Endothelial cell of umbilical vein (primary cell): Measurements from ENCODE around the gene RAD51B. TPM values are rescaled to one million over a fixed set of nuclear protein-coding genes. Genes with fewer than 3 reads are reported as not detected.

Experiments
- BruUV-seq: library from RNA; stranded (reverse); fragments of 400-500 nt; replicated peaks from 2 replicates; lab custom pipeline; 2021; lab: Mats Ljungman, UMichigan
- CTCF ChIA-PET: fragments of 300-600, 350-600 bp; sonication (Branson Sonifier 250); formaldehyde crosslinking; loops from one replicate; lab custom pipeline; 2021; ENCODE audit warnings: antibody characterized with exemption, inconsistent platforms; lab: Charles Lee
- POLR2A ChIA-PET: fragments of 300-600, 350-600 bp; sonication (Branson Sonifier 250); formaldehyde crosslinking; loops from one replicate; lab custom pipeline; 2021; ENCODE audit warnings: antibody characterized with exemption, inconsistent platforms; lab: Charles Lee
- DNase-seq: peaks from one replicate; pipeline ENCODE4 v3.0.0-alpha.2; 2011; ENCODE audit warnings: low read depth, low spot score
- FAIRE-seq: peaks from 2 replicates; lab custom pipeline; 2011; peaks lifted over from hg19 to GRCh38; lab: Jason Lieb, UNC
- H2AFZ ChIP-seq: 2 replicates; pipeline ENCODE4 v1.6.0; 2012; ENCODE audit warnings: low read depth, low read length, control low read depth, inconsistent platforms
- H3K27ac ChIP-seq: 2 replicates; pipeline ENCODE4 v1.5.1; 2011; ENCODE audit warnings: low read depth, mild to moderate bottlenecking, control low read depth, low read length, moderate library complexity; ENCODE audit not compliant: insufficient read depth
- H3K27me3 ChIP-seq, 2 experiments: 2 replicates each; pipeline versions ENCODE4 v1.6.0 to v1.6.1; 2011; ENCODE audit warnings: low read length in 2 of 2, mixed read lengths in 1 of 2; ENCODE audit not compliant: control insufficient read depth in 2 of 2, insufficient read depth in 2 of 2
- H3K36me3 ChIP-seq, 2 experiments: 2 replicates in 1 of 2; 3 replicates in 1 of 2; pipeline ENCODE4 v1.5.1; 2011; ENCODE audit warnings: low read length in 2 of 2, mild to moderate bottlenecking in 1 of 2, moderate library complexity in 1 of 2; ENCODE audit not compliant: control insufficient read depth in 2 of 2, insufficient read depth in 2 of 2; ENCODE audit errors: extremely low read depth in 1 of 2
- H3K4me1 ChIP-seq: 3 replicates; pipeline ENCODE4 v1.5.1; 2011; ENCODE audit warnings: mild to moderate bottlenecking, low read length; ENCODE audit not compliant: control insufficient read depth, insufficient read depth; ENCODE audit errors: extremely low read depth
- H3K4me2 ChIP-seq: 2 replicates; pipeline ENCODE4 v1.6.1; 2011; ENCODE audit warnings: low read length, control low read depth, mixed read lengths; ENCODE audit not compliant: insufficient read depth
- H3K4me3 ChIP-seq, 3 experiments: fragments of 200-600 bp in 1 of 3; sonication (generic), shearing (Covaris generic) in 1 of 3; replicated peaks in 1 of 3; 2 replicates each; pipeline ENCODE4 v1.5.1; 2011 to 2016; ENCODE audit warnings: control low read depth in 3 of 3, low read length in 3 of 3, mild to moderate bottlenecking in 2 of 3, inconsistent platforms in 1 of 3, low read depth in 1 of 3, moderate library complexity in 1 of 3; ENCODE audit not compliant: insufficient read depth in 1 of 3
- H3K79me2 ChIP-seq: 2 replicates; pipeline ENCODE4 v1.6.0; 2012; ENCODE audit warnings: low read length, inconsistent platforms; ENCODE audit not compliant: control insufficient read depth, insufficient read depth
- H3K9ac ChIP-seq: replicated peaks from 2 replicates; pipeline ENCODE3; 2011; ENCODE audit warnings: low read length, control low read depth; ENCODE audit not compliant: insufficient read depth; ENCODE audit errors: extremely low read depth
- H3K9me1 ChIP-seq: replicated peaks from 3 replicates; pipeline ENCODE4 v1.6.0; 2011; ENCODE audit warnings: mild to moderate bottlenecking, low read length; ENCODE audit not compliant: control insufficient read depth, insufficient read depth; ENCODE audit errors: extremely low read depth
- H3K9me3 ChIP-seq: replicated peaks from 2 replicates; pipeline ENCODE4 v1.5.1; 2012; ENCODE audit warnings: low read length, inconsistent platforms; ENCODE audit not compliant: control insufficient read depth, insufficient read depth
- H4K20me1 ChIP-seq: replicated peaks from 2 replicates; pipeline ENCODE3; 2011; ENCODE audit warnings: mild to moderate bottlenecking, low read length; ENCODE audit not compliant: control insufficient read depth, insufficient read depth; ENCODE audit errors: extremely low read depth
- CTCF ChIP-seq, 2 donors: IDR thresholded peaks; 1 replicate in 1 of 2; 2 replicates in 1 of 2; pipeline ENCODE4 v1.5.1; 2011; ENCODE audit warnings: low read length in 2 of 2, mild to moderate bottlenecking in 2 of 2, moderate library complexity in 2 of 2, control low read depth in 1 of 2, inconsistent platforms in 1 of 2, low read depth in 1 of 2; ENCODE audit not compliant: insufficient read depth in 1 of 2; ENCODE audit errors: extremely low read depth in 1 of 2
- EZH2 ChIP-seq: IDR thresholded peaks from 2 replicates; pipeline ENCODE4 v1.6.1; 2012; ENCODE audit warnings: borderline replicate concordance, low read depth, mild to moderate bottlenecking, moderate library complexity, low read length, inconsistent platforms; ENCODE audit not compliant: severe bottlenecking
- FOS ChIP-seq: IDR thresholded peaks from 2 replicates; pipeline ENCODE4 v1.6.1; 2011; ENCODE audit warnings: mild to moderate bottlenecking, low read length, moderate library complexity, borderline replicate concordance; ENCODE audit not compliant: insufficient read depth
- GATA2 ChIP-seq: IDR thresholded peaks from 2 replicates; pipeline ENCODE4 v1.7.0; 2011; ENCODE audit warnings: low read depth, mild to moderate bottlenecking, moderate library complexity, mixed read lengths, low read length; ENCODE audit not compliant: insufficient read length, insufficient read depth
- JUN ChIP-seq: IDR thresholded peaks from 2 replicates; pipeline ENCODE4 v1.6.1; 2011; ENCODE audit warnings: borderline replicate concordance, low read depth; ENCODE audit not compliant: insufficient read length, insufficient read depth
- MAX ChIP-seq: IDR thresholded peaks from 2 replicates; pipeline ENCODE4 v1.6.1; 2011; ENCODE audit not compliant: insufficient read depth, insufficient read length
- MYC ChIP-seq: IDR thresholded peaks from one replicate; pipeline ENCODE4 v1.6.1; 2011; ENCODE audit warnings: mild to moderate bottlenecking, low read depth, low read length
- POLR2A ChIP-seq: IDR thresholded peaks from 2 replicates; pipeline ENCODE4 v1.6.1; 2012; ENCODE audit warnings: low read depth, mild to moderate bottlenecking, control low read depth, low read length
- POLR2AphosphoS5 ChIP-seq: IDR thresholded peaks from 2 replicates; pipeline ENCODE4 v1.6.1; 2012; ENCODE audit warnings: low read depth, mild to moderate bottlenecking, control low read depth, low read length, moderate library complexity; ENCODE audit not compliant: insufficient read depth
- dilution Hi-C: fragments of 300-500 bp; cut with MboI; formaldehyde crosslinking; loops from one replicate; pipeline ENCODE4 v1.15.0; 2019; ENCODE audit warnings: low sequenced_read_pairs; ENCODE audit not compliant: extremely low pct_ligation_motif_present
- intact Hi-C: fragments of 100-400 bp; cut with micrococcal nuclease; formaldehyde crosslinking; loops from one replicate; pipeline ENCODE4 v1.10.0; 2022
- polyA plus RNA-seq, 4 experiments: library from polyadenylated mRNA; depleted of rRNA in 3 of 4; stranded (reverse) in 3 of 4; unstranded in 1 of 4; fragments of >200 nt; gene quantifications; 2 replicates each; pipeline versions ENCODE4 v1.2.1 to v1.2.3, GENCODE V29; 2011 to 2012; ENCODE audit warnings: missing spikeins in 1 of 4
- total RNA-seq: library from RNA; stranded (reverse); gene quantifications from 2 replicates; pipeline ENCODE4 v1.2.3, GENCODE V29; 2021

Gene RAD51B
- total and polyA plus RNA-seq, 2 donors (not counting 3 experiments of a cell fraction or from before 2014, with no cell fraction given), result 3.9 to 19.0 TPM

- Histone ChIP-seq H3K27ac (no peak overlapping the region), H3K4me3 (no peak overlapping the region), H3K4me1 (peaks cover 35% of the 10 kb centered on the region), H3K36me3 (no peaks in the 10 kb centered on the region), H2AFZ (no peak overlapping the region), H3K4me2 (no peak overlapping the region), H3K27me3 (no peaks in the 10 kb centered on the region), H3K9me3 (no peaks in the 10 kb centered on the region), H4K20me1 (no peaks in the 10 kb centered on the region), H3K9me1 (no peaks in the 10 kb centered on the region), H3K9ac (no peak overlapping the region), H3K79me2 (no peaks in the 10 kb centered on the region)
- CTCF ChIA-PET, result interaction anchor here (1.0 kb wide), 1 partner anchor 19 kb away, joined by 3 read pairs; no protein-coding TSS in a partner anchor
- dilution Hi-C loops, result no loop called here
- no TSS peak for BruUV-seq
- no peak for TF ChIP-seq MYC
- no peak for TF ChIP-seq FOS
- TF ChIP-seq MAX, result no peak
- TF ChIP-seq POLR2AphosphoS5, result no peak
- no peak for TF ChIP-seq JUN
- no peak for TF ChIP-seq EZH2
- no peak for TF ChIP-seq CTCF (IDR thresholded peaks at IDR 0.05; ENCODE audit: extremely low read depth in 1 of 2, insufficient read depth in 1 of 2, low read depth in 1 of 2, low read length in 2 of 2)
- TF ChIP-seq POLR2A, result no peak
- no peak for TF ChIP-seq GATA2
- no peak for DNase-seq
- POLR2A ChIA-PET, result no interaction called here
- FAIRE-seq, result no peak
- intact Hi-C loops, result no loop called here
These were observed 941.2 kb downstream of the RAD51B start for GRCh38 chr14:68760761-68761160.
